IPS-15b (cell line): ENCODE results near the gene DDX5.
"Not testable (repeated sequence)": the region's sequence is repeated elsewhere in the genome, so short reads cannot be mapped to it uniquely, and the experiment has no call there.

ENCODE experiments used
- H3K27me3 ChIP-seq: one replicate; pipeline ENCODE4 v1.6.1; 2013; ENCODE audit warnings: low read length; ENCODE audit not compliant: control insufficient read depth, insufficient read depth
- H3K36me3 ChIP-seq: one replicate; pipeline ENCODE4 v1.6.1; 2013; ENCODE audit warnings: low read length; ENCODE audit not compliant: control insufficient read depth, insufficient read depth
- H3K4me1 ChIP-seq: one replicate; pipeline ENCODE4 v1.6.1; 2013; ENCODE audit warnings: mild to moderate bottlenecking, low read length; ENCODE audit not compliant: control insufficient read depth, insufficient read depth
- H3K4me3 ChIP-seq: one replicate; pipeline ENCODE4 v1.5.1; 2013; ENCODE audit warnings: low read depth, low read length
- H3K9ac ChIP-seq: one replicate; pipeline ENCODE4 v1.6.1; 2013; ENCODE audit warnings: low read depth, mild to moderate bottlenecking, low read length
- H3K9me3 ChIP-seq: one replicate; pipeline ENCODE4 v1.6.1; 2013; ENCODE audit warnings: mild to moderate bottlenecking, low read length; ENCODE audit not compliant: control insufficient read depth, insufficient read depth

Gene DDX5

GRCh38 chr17:64498308-64499203, 7.5 kb downstream of the DDX5 start:
- Histone ChIP-seq H3K9ac (no peak overlapping the region), H3K9me3 (no peaks in the 10 kb centered on the region), H3K27me3 (no peaks in the 10 kb centered on the region), H3K4me1 (no peaks in the 10 kb centered on the region), H3K4me3 (no peak overlapping the region), H3K36me3 (peaks cover 37% of the 10 kb centered on the region)

GRCh38 chr17:64497565-64498035, 8.5 kb downstream of the DDX5 start:
- Histone ChIP-seq H3K9ac (peak overlapping the region; percentile 62), H3K27me3 (no peaks in the 10 kb centered on the region), H3K9me3 (no peaks in the 10 kb centered on the region), H3K4me1 (no peaks in the 10 kb centered on the region), H3K36me3 (peaks cover 30% of the 10 kb centered on the region), H3K4me3 (peak overlapping the region; percentile 79)

- Histone ChIP-seq H3K9me3 (no peaks in the 10 kb centered on the region), H3K36me3 (peaks cover 24% of the 10 kb centered on the region), H3K27me3 (no peaks in the 10 kb centered on the region), H3K4me1 (no peaks in the 10 kb centered on the region), H3K4me3 (peak within 1 kb of the TSS; percentile 79), H3K9ac (peak within 1 kb of the TSS; percentile 74)
Observed at GRCh38 chr17:64496786-64497564, 9.1 kb downstream of the DDX5 start, which contains the start of gene POLG2. Gene POLG2, minus strand, starts transcription at chr17:64497054. Its CDS starts 86 bp downstream, at chr17:64496968.

- Histone ChIP-seq H3K27me3 (no peaks in the 10 kb centered on the region), H3K4me1 (no peaks in the 10 kb centered on the region), H3K9ac (peak overlapping the region; percentile 74), H3K4me3 (peak overlapping the region; percentile 79), H3K9me3 (no peaks in the 10 kb centered on the region), H3K36me3 (peaks cover 21% of the 10 kb centered on the region)
Observed at GRCh38 chr17:64496348-64496785, 9.7 kb downstream of the DDX5 start.

- H3K4me1 ChIP-seq, H3K27me3 ChIP-seq, H3K9ac ChIP-seq, H3K9me3 ChIP-seq: not testable (repeated sequence)
- Histone ChIP-seq H3K4me3 (peak overlapping the region; percentile 5), H3K36me3 (peaks cover 21% of the 10 kb centered on the region)
Observed at GRCh38 chr17:64495300-64495699, 10.8 kb downstream of the DDX5 start.

GRCh38 chr17:64494121-64494520, 12.0 kb downstream of the DDX5 start:
- Histone ChIP-seq H3K4me3 (no peak overlapping the region), H3K9ac (no peak overlapping the region), H3K27me3 (no peaks in the 10 kb centered on the region), H3K36me3 (peaks cover 17% of the 10 kb centered on the region), H3K9me3 (no peaks in the 10 kb centered on the region), H3K4me1 (no peaks in the 10 kb centered on the region)

GRCh38 chr17:64492481-64493109, 13.5 kb downstream of the DDX5 start:
- Histone ChIP-seq H3K9me3 (no peaks in the 10 kb centered on the region), H3K9ac (no peak overlapping the region), H3K36me3 (peaks cover 24% of the 10 kb centered on the region), H3K4me3 (no peak overlapping the region), H3K4me1 (no peaks in the 10 kb centered on the region), H3K27me3 (no peaks in the 10 kb centered on the region)

- H3K9ac ChIP-seq: no peak overlapping the region
- H3K9me3 ChIP-seq: no peaks in the 10 kb centered on the region
- H3K36me3 ChIP-seq: peaks cover 24% of the 10 kb centered on the region
- no peaks in the 10 kb centered on the region for H3K4me1 ChIP-seq
- H3K4me3 ChIP-seq: no peak overlapping the region
- no peaks in the 10 kb centered on the region for H3K27me3 ChIP-seq
Observed at GRCh38 chr17:64491994-64492393, 14.1 kb downstream of the DDX5 start.

GRCh38 chr17:64491034-64491860, 14.8 kb downstream of the DDX5 start:
- Histone ChIP-seq H3K4me1 (no peaks in the 10 kb centered on the region), H3K36me3 (peaks cover 24% of the 10 kb centered on the region), H3K9ac (no peak overlapping the region), H3K27me3 (no peaks in the 10 kb centered on the region), H3K9me3 (no peaks in the 10 kb centered on the region), H3K4me3 (no peak overlapping the region)

GRCh38 chr17:64488301-64488700, 17.8 kb downstream of the DDX5 start:
- Histone ChIP-seq H3K27me3 (no peaks in the 10 kb centered on the region), H3K36me3 (peaks cover 32% of the 10 kb centered on the region), H3K4me3 (no peak overlapping the region), H3K4me1 (no peaks in the 10 kb centered on the region), H3K9ac (no peak overlapping the region), H3K9me3 (no peaks in the 10 kb centered on the region)

GRCh38 chr17:64484380-64484779, 21.7 kb downstream of the DDX5 start:
- Histone ChIP-seq H3K36me3 (peaks cover 22% of the 10 kb centered on the region), H3K4me1 (no peaks in the 10 kb centered on the region), H3K9me3 (no peaks in the 10 kb centered on the region), H3K9ac (no peak overlapping the region), H3K4me3 (no peak overlapping the region), H3K27me3 (no peaks in the 10 kb centered on the region)
